Fibroblast of villous mesenchyme (primary cell): ENCODE measurements around the gene R3HDM2. TPM values are rescaled to one million over a fixed set of nuclear protein-coding genes. Genes with fewer than 3 reads are reported as not detected.

Experiments used
- DNase-seq: peaks from one replicate; pipeline ENCODE4 v3.0.0-alpha.2; 2010; ENCODE audit warnings: low read depth
- H3K4me3 ChIP-seq: 2 replicates; pipeline ENCODE4 v1.5.1; 2011; ENCODE audit warnings: low read depth, mild to moderate bottlenecking, low read length
- CTCF ChIP-seq: IDR thresholded peaks from 2 replicates; pipeline ENCODE4 v1.5.1; 2012; ENCODE audit warnings: low read depth, mild to moderate bottlenecking, low read length; ENCODE audit not compliant: insufficient read depth
- total RNA-seq: library from RNA; depleted of rRNA; stranded (reverse); fragments of >200 nt; gene quantifications from 2 replicates; pipeline ENCODE4 v1.2.3, GENCODE V29; 2012

Gene R3HDM2
- total RNA-seq, 1 donor = 19.0 TPM

DNA sequence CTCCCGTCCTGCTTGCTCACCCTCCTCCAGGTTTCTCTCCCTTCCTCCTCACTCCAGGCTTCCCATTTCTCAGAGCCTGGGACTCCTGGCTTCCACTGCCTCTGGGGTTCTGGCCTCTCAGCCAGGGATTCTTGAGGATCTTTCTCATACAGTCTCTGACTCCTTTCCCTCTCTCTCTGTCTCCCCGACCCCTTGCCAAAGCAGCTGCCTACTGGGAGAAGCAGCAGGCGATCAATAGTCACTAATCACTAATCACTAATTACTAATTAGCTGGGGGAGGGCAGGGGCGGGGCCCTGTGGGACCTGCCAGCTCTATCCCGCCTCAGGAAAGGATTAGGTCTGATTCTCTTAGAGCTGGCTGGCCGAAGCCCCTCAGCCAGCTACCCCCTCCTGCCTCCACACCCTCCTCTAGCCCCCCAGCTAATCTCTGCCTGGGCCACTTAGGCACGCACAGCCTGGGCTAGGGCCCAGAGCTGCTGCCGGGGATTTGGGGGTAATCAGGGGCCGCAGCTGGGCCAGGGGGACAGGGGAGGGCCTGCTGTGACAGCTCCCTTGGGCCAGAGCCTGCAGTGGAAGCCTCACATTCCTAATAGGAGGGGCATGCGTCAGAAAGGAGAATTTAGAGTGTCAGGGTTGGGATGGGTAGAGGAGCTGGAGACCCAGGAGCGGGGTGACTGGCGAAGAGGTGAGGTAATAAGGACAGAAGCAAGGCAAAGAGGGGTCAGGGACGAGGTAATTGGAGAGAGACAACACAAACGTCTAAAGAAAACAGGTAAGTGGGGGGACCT is 211.4 kb downstream of the R3HDM2 start:
- no peak overlapping the region for H3K4me3 ChIP-seq
- TF ChIP-seq CTCF = no peak
- no peak for DNase-seq

DNA sequence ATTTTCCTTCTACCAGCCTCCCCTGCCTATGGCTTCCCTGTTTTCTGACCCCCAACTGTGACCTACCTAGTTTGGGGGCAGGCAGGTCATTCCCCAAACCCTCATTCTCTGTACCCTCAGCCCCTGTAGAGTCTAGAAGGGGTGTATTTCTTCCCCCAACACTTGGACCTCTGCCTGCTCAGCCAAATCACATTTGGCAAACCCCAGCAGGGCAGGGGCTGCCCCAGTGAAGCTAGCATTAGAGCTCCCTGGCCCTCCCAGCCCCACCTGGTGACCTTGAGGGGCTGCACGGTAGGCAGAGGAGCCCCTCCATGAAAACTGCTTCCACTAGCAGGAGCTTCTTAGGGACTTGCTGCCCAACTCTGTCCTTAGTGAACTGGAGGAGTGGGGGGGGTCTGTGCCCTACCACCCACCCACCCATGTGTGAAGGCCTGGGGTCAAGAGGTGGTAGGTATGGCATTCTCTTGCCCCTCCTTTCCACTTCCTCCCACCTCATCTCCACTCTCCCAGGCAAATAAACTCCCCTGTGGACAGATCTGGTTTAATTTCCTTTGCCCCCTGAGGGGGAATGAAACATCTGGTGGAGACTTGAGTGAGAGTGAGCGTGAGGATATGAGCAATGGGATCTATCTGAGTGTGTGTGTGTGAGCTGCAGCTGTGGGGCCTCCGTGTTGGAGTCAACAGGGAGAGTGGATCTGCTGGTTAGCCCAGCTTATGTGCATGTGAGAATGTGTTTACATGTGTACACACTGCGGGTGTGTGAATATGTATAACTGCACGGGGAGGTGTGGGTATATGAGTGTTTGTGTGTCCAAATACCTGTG is 212.6 kb downstream of the R3HDM2 start:
- DNase-seq = no peak
- no peak overlapping the region for H3K4me3 ChIP-seq
- no peak for TF ChIP-seq CTCF

DNA sequence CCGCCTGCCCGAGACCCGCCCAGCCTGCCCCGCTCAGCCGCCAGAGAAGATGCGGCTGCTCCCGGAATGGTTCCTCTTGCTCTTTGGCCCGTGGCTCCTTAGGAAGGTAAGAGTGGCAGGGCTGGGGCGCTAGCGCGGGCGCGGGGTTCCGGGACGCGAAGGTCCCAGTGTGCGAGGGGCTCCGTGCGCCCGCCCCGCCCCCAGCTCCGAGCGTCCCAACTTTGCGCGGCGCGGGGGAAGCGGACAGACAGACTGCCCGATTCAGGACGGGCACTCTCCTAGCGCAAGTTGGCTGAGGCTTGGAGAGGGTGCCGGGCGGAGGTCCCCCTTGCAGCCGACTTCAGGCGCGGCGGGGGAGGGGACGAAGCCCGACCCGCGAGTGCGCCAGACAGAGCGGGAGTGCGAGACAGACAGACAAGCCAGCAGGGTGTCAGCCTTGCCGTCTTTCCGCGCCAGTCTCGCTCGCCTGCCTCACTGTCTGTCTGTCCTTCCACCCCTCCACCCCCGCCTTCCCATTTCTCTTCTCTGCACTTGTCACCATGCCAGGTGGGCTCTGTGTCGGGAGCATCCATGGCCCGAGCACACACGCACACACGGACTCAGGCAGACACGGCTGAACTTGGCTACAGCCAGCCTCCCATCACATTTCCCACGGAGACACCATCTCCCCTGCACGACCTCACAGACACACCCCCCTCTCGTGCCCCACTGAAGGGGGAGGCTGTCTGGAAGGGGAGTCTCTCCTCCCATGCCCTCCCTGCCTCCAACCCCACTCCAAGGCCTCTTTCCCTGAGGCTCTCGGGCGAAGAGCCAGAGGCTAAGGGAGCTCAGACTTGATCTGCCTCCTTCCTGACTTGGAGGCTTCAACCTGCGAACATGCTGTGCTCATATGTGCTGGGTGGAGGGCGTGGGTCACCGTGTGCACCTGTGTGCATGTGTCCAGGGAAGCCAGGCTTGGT is 213.6 kb downstream of the R3HDM2 start:
- H3K4me3 ChIP-seq = peak overlapping the region; percentile 60
- peak; percentile 13 for DNase-seq
- TF ChIP-seq CTCF = no peak

DNA sequence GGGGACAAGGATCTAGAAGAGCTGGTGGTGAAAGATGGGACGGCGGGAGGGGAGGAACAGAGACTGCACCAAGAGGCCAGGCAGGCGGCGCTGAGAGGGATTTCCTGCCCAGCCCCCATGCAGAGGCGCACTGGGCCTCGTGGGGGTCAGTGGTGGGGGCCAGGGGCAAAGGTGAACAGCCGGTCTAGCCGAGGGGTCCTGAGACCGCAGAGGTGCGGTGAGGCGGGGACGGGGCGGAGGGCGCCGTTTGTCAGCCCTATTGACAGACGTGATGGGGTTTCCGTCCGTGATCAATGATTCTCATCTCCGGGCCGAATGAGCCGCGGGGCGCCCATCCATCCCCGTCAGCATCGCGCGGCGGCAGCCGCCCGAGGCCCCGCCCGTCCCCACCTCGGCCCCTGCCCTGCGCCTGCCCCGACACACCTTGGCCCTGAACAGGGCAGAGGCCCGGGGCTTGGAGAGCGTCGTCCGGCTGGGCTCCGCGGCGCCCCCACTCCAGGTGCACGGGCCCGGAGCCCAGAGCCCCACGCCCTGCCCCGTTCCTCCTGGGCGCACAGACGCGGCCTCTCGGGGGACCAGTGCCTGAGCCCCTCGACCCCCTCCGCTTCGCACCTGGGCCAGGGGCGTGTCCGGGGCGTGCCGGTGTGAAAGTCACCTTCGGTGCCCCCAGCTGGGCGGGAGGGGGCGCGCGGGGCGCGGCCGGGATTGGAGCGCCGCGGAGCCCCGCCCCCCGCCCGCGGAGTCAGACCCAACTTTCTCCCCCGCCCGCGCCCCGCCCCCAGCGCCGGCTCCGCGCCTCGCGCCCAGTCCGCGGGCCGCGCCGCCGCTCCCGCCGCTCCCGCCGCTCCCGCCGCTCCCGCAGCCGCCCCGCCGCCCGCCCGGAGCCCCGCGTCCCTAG is 214.6 kb downstream of the R3HDM2 start, which contains the start of gene NXPH4:
TSS of gene NXPH4 (plus strand) at position 781 of the 898 bp plus-strand sequence. CDS start 176 bp downstream, outside the sequence.
- no peak for DNase-seq
- H3K4me3 ChIP-seq = peak within 1 kb of the TSS; percentile 60
- no peak for TF ChIP-seq CTCF

- H3K4me3 ChIP-seq = peak overlapping the region; percentile 51
- TF ChIP-seq CTCF = no peak
- DNase-seq = no peak
Observed at GRCh38 chr12:57215668-57216013, 215.2 kb downstream of the R3HDM2 start.
